GM19463 (cell line): ENCODE data around the gene ZDHHC14.
"Not testable (repeated sequence)": the region's sequence is repeated elsewhere in the genome, so short reads cannot be mapped to it uniquely, and the experiment has no call there.

Experiments
- ATAC-seq: cut with Tn5 transposase; IDR thresholded peaks from one replicate; pipeline ENCODE4 v1.9.1; 2021; ENCODE audit warnings: mild to moderate bottlenecking, moderate library complexity; ENCODE audit not compliant: unreplicated experiment

ZDHHC14 gene

DNA sequence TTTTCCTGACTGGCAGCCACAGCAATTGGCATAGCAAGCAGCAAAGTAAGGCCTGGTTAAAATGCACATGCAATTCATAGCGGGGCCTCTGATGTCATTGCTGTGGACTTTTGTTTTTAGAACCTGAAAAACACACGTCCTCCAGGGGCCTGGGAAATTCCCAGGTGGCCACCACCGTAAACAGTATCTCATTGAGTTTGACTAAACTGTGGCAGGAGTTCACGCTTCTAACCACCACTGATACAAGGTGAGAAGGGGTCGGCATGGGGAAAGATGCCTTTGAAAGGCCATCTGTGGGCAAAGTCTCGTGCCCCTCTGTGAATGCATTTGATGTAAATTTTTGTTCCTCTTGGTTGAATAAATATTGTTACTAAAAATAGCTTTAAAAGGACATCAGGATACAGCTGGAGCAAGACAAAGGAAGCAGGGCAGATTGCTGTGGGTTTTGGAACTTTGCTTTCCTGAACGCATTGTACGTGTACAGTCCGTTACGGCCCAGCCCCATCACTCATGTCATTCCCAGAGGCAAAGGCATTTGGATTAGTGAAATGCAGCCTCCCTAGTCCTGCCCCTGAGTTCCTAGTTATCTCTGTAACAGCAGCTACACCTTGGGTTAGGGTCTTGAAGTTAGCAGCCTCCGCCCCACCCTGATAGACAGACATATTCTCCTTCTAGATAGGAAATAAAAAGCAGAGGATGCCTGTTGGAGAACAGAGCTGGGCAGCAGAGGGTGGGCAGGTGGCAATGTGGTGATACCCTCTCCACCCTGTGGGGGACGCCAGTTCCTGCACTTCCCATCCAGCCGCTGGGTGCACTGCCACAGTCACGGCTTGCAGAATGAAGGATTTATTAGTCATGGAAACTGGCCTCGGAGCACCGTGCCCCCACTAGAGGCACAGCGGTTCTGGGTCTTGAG, 80.3 kb downstream of the ZDHHC14 start:
- peak; percentile 56 for ATAC-seq

DNA sequence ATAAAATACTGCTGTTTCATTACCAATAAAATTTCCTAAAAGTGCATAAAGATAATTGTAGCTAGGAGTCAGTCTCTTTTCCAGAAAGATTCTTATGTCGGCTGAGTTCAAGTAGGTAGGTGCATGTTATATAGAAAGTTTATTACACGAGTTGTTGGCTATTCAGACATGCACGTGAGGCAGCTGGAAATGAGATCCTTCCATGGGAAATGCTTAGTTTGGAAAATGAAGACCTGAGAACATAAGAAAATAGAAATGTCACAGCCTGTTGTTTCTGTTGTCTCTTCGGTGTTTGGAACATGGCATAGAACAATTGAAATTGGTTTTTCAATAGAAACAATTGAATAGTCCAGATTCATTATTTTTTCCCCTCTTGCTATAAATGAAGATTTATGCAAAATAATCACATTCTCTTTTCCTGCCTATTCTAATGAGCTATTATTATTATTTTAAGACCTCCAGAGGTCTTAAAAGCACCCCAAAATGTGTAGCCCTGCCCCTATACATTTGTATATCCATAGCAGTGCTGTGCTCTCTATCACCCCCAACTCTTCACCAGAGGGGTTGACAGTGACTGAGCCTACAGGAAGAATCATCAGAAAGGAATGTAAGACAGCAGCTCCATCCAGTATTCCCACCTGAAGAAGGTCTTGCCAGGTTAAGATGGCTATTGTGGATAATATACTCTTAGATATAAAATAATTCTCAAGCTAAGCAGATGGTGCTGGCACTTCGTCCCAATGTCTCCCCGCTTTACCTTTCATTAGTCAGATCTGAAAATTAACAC, 82.2 kb downstream of the ZDHHC14 start:
- ATAC-seq: no peak

DNA sequence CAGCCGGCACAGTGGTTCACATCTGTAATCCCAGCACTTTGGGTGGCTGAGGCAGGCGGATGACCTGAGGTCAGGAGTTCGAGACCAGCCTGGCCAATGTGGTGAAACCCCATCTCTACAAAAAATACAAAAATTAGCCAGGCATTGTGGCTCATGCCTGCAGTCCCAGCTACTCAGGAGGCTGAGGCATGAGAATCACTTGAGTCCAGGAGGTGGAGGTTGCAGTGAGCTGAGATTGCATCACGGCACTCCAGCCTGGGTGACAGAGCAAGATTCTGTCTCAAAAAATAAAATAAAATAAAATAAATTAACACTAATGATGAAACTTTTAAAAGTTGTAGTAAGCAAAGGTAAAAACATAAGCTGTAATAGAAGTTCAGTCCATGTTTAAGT, 82.7 kb downstream of the ZDHHC14 start:
- ATAC-seq: not testable (repeated sequence)

DNA sequence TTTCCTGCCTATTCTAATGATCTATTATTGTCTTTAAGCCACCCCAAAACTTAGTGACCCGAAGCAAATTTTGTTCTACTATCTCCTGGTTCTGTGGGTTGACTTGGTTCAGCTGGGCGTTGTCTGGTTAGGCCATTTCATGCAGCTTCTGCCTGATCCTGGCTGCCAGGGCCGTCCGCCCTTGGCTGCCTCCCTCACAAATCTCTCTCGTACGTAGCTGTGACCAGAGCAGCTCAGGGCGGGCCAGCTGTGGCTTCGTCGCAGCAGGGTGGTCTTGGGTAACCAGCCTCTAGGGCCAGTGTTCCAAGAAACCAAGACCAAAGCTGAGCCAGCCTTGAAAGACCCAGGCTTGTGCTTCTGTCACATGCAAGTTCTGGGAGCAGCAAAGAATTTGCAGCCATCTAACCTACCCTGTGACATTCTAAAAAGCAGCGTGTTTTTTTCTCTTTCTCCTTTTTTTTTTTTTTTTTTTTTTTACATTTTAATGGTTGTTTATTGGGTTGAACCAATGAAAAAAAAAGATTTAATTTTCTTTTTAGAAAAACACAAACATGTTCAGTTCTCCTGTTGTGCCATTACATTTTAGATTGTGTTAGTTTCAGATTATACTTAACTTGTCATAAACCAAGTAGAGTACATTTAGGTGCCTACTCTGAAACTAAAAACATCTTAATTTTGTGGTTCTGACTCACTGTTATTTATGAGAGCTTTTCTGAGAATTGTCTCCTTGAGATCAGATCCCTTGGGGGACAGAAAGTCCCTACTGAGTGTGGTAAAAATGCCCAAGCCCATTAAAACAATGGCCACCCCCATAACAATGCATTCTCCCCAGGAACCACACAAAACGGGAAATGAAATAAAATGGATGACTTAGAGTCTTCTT, 83.9 kb downstream of the ZDHHC14 start:
- ATAC-seq: peak; percentile 41

DNA sequence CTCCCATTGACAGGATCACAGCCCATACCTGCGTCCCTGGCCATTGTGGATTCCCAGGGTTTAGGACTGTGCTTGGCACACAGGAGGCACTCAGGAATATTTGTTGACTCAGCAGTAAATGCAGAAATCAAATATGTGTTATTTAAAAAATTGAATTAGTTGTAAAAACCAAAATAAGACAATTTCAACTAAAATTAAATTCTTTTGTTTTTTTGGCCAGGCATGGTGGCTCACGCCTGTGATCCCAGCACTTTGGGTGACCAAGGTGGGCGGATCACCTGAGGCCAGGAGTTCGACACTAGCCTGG, 85.3 kb downstream of the ZDHHC14 start:
- no peak for ATAC-seq

DNA sequence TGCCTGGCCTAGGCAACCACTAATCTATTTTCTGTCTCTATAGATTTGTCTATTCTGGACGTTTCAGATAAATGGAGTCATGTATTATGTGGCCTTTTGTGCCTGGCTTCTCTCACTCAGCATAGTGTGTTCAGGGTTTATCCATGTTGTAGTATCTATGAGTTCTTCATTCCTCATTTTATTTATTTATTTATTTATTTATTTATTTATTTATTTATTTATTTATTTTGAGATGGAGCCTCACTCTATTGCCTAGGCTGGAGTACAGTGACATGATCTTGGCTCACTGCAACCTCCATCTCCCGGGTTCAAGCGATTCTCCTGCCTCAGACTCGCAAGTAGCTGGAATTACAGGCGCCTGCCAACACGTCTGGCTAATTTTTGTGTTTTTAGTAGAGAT, 86.3 kb downstream of the ZDHHC14 start:
- not testable (repeated sequence) for ATAC-seq

GRCh38 chr6:157468054-157468453, 87.1 kb downstream of the ZDHHC14 start:
- no peak for ATAC-seq

GRCh38 chr6:157468574-157468973, 87.6 kb downstream of the ZDHHC14 start:
- ATAC-seq: no peak

GRCh38 chr6:157469378-157469777, 88.4 kb downstream of the ZDHHC14 start:
- ATAC-seq: no peak

DNA sequence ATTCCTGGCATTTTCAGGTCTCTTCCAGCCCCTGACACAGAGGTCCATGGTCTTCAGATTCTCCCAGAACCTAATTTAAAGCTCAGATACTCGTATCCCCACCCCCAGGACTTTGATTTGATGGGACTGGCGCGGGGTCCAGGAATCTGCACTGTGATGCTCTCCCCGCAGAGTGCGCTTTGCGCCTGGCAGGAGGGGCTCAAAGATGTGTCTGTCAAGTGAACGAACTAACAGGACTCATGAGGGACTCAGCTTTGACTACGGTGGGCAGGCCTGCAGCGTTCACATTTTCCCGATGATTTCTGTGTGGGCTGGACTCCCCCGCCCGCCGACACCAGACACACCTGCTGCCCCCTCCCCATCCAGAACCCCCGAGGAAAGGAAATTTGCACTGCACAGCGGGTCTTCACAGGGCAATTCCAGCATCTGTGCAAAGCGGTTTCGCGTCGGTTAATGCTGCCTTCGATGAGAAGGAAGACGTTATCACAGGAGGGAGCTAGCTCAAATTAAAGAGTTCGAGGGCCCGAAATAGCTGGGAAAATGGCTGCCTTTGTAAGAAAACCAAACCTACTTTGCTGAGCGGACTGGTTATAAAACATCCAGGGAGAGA, 90.2 kb downstream of the ZDHHC14 start:
- ATAC-seq: no peak

- no peak for ATAC-seq
Measured at GRCh38 chr6:157471895-157472686, 91.1 kb downstream of the ZDHHC14 start.

DNA sequence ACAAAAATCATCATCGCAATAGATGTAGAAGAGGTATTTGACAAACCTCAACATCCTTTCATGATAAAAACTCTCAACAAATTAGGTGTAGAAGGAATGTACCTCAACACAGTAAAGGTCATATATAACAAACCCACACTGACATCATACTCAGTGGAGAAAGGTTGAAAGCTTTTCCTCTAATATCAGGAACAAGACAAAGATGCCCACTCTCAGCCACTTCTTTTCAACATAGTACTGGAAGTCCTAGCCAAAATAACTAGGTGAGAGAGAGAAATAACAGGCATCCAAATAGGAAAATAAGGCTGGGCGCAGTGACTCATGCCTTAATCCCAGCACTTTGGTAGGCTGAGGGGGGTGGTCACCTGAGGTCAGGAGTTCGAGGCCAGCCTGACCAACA, 95.8 kb downstream of the ZDHHC14 start:
- ATAC-seq: no peak

DNA sequence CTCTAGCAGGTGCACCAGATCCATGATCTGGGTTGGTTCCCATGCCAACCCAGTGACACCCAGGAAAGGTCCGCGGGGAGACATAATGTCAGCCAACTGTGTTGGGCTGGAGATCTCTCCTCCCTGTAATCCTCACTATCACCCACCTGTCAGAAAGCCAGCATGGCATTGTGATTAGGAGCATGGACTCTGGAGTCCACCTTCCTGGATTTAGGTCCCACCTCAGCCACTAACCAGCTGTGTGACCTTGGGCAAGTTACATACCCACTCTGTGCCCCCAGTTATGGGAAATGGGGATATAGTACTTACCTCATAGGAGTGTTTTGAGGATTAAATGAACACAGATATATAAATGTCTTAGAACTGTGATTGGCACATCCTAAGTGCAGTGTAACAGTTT, 97.9 kb downstream of the ZDHHC14 start:
- no peak for ATAC-seq

GRCh38 chr6:157479464-157480303, 98.7 kb downstream of the ZDHHC14 start:
- no peak for ATAC-seq

DNA sequence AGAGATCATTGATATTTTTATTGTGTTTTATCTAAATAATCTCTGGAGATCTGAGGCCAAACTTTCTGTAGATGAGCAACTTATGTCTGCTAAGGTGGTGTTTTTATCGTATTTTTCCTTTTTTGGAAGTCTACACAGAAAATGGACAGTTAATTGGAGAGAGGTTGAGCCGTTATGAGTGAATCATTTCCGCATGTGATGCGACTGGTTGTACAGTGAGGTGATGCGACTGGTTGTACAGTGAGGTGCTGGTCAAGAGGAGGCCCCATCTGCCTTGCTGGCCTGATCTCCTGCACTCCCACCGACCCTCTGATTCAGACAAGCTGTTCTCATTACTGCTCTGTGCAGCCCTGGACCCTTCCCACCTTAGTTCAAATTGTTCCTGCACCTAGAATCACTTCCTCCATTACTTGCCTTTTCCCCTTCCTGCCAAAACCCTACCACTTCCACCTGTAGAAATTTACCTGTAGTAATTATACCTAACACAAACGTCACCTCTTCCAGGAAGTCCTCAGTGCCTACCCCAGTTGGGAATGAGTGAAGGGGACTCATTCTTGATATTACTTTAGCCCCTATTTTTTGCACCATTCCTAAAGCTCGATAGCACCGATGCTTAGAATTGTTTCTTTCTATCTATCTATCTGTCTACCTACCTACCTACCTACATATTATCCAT, 100.3 kb downstream of the ZDHHC14 start:
- ATAC-seq: no peak

DNA sequence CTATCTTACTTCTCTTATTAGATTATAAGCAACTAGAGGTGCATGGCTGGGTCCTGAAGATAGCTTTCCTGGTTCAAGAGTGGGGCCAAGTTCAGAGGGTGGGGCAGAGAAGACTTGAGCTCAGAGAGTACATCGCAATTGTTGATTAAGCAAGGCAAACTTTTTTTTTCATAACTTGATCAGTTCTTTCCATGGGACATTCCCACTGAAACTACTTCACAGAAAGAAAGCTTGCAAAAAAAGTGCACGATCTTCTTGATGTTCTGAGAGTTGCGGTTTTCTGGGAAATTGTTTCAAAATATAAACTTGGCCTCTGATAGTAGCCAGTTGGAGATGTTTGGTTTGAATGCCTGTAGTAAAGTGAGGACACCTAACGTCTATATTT, 100.9 kb downstream of the ZDHHC14 start:
- no peak for ATAC-seq

DNA sequence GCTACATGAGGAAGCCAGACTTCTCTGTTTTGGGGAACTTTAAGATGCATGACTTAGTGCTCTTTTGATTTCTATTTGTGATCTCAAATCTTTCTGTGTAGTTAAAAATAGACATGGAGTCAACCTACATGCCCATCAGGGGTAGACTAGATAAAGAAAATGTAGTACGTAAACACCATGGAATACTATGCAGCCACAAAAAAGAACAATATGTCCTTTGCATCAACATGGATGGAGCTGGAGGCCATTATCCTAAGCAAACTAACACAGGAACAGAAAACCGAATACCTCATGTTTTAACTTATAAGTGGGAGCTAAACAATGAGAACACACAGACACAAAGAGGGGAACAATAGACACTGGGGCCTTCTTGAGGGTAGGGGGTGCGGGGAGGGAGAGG, 102.8 kb downstream of the ZDHHC14 start:
- ATAC-seq: no peak

DNA sequence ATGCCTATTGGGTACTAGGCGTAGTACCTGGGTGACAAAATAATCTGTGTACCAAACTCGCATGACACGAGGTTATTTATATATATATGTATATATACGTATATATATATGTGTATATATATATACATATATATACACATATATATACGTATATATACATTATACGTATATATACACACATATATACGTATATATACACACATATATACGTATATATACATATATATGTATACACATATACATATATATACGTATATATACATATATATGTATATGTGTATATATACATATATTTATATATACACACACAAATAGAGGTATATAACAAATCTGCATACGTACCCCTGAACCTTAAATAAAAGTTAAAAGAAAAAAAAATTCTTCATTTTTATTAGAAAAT, 103.2 kb downstream of the ZDHHC14 start:
- ATAC-seq: no peak

- ATAC-seq: no peak
Measured at GRCh38 chr6:157486572-157486971, 105.6 kb downstream of the ZDHHC14 start.
